GM12878 (cell line): Measurements from ENCODE around the gene DUSP16. TPM values are rescaled to one million over a fixed set of nuclear protein-coding genes. Genes with fewer than 3 reads are reported as not detected.

ENCODE experiments used
- BACH1 ChIP-seq: fragments of 450-650 bp; IDR thresholded peaks from 2 replicates; pipeline ENCODE4 v1.6.1; 2017; ENCODE audit warnings: mild to moderate bottlenecking, borderline replicate concordance
- CBFB ChIP-seq: IDR thresholded peaks from 2 replicates; pipeline ENCODE4 v1.6.1; 2016; ENCODE audit warnings: antibody characterized with exemption, low read depth
- CREB1 ChIP-seq: IDR thresholded peaks from 2 replicates; pipeline ENCODE4 v1.6.1; 2012; ENCODE audit warnings: low read depth, mild to moderate bottlenecking, inconsistent platforms
- CUX1 ChIP-seq: IDR thresholded peaks from 2 replicates; pipeline ENCODE4 v1.6.1; 2012; ENCODE audit warnings: improper control_type of control experiment, low read depth, low read length; ENCODE audit not compliant: insufficient replicate concordance
- DPF2 ChIP-seq: fragments of 450-650 bp; IDR thresholded peaks from 2 replicates; pipeline ENCODE4 v1.6.1; 2017; ENCODE audit warnings: mild to moderate bottlenecking
- HDAC6 ChIP-seq: fragments of 200-600 bp; sonication (generic); IDR thresholded peaks from one replicate; pipeline ENCODE4 v1.8.0; 2017; ENCODE audit warnings: antibody characterized with exemption; ENCODE audit not compliant: unreplicated experiment
- IKZF2 ChIP-seq, 2 experiments: fragments of 450-650 bp; IDR thresholded peaks; 2 replicates each; pipeline ENCODE4 v1.6.1; 2017; ENCODE audit warnings: mild to moderate bottlenecking in 2 of 2, moderate library complexity in 2 of 2
- PML ChIP-seq: IDR thresholded peaks from 2 replicates; pipeline ENCODE4 v1.6.1; 2012; ENCODE audit warnings: low read length, inconsistent platforms
- POU2F2 ChIP-seq: IDR thresholded peaks from 3 replicates; pipeline ENCODE4 v1.6.1; 2011; ENCODE audit warnings: low read depth, mild to moderate bottlenecking, low read length, borderline replicate concordance
- RUNX3 ChIP-seq: IDR thresholded peaks from 2 replicates; pipeline ENCODE4 v1.6.1; 2012; ENCODE audit warnings: low read length, inconsistent platforms
- SMC3 ChIP-seq: IDR thresholded peaks from 2 replicates; pipeline ENCODE4 v1.6.1; 2011; ENCODE audit warnings: low read length, improper control_type of control experiment, borderline replicate concordance
- SPI1 ChIP-seq: IDR thresholded peaks from 2 replicates; pipeline ENCODE4 v1.6.1; 2011; ENCODE audit warnings: low read depth, mild to moderate bottlenecking, low read length, moderate library complexity, borderline replicate concordance; ENCODE audit not compliant: insufficient read depth
- STAT3 ChIP-seq: IDR thresholded peaks from 2 replicates; pipeline ENCODE4 v1.6.1; 2011; ENCODE audit warnings: low read depth, low read length, improper control_type of control experiment
- TCF12 ChIP-seq: IDR thresholded peaks from 2 replicates; pipeline ENCODE4 v1.6.1; 2011; ENCODE audit warnings: low read depth, mild to moderate bottlenecking, low read length
- ZNF592 ChIP-seq: fragments of 450-650 bp; IDR thresholded peaks from 2 replicates; pipeline ENCODE4 v1.6.1; 2017; ENCODE audit warnings: mild to moderate bottlenecking, moderate library complexity
- ZZZ3 ChIP-seq: IDR thresholded peaks from 2 replicates; pipeline ENCODE4 v1.6.1; 2011; ENCODE audit warnings: low read depth; ENCODE audit not compliant: control insufficient read depth, insufficient read length
- polyA plus RNA-seq, 11 experiments: library from polyadenylated mRNA; depleted of rRNA in 4 of 11; unstranded in 6 of 11; stranded (reverse) in 5 of 11; fragments of >200 nt; fragmentation: Nextera tagmentation in 4 of 11; fragmentation: Illumina TruSeq in 1 of 11; extraction: Ambion mirVana in 4 of 11; extraction: Trizol in 1 of 11; gene quantifications; 1 replicate in 1 of 11; 2 replicates in 10 of 11; pipeline versions ENCODE4 v1.2.1 to v1.2.3, GENCODE V29; 2011 to 2016; ENCODE audit warnings: inconsistent platforms in 2 of 11, missing spikeins in 2 of 11, low read depth in 1 of 11
- total RNA-seq, 4 experiments: library from RNA; depleted of rRNA in 3 of 4; stranded (reverse); fragments of >200 nt in 3 of 4; fragmentation: Illumina TruSeq in 1 of 4; extraction: Trizol in 1 of 4; gene quantifications; 2 replicates each; pipeline versions ENCODE4 v1.2.1 to v1.2.3, GENCODE V29; 2013 to 2021

The DUSP16 gene
- total and polyA plus RNA-seq, 10 of the 15 experiments (the other 5 are each of a cell fraction or from before 2014, with no cell fraction given), result 3.9 to 75.3 (median 26.8) TPM

- TF ChIP-seq CREB1, result peak; percentile 74
- TF ChIP-seq ZNF592, result peak; percentile 83
- no peak for TF ChIP-seq HDAC6
- 0 out of 2 replicates have a peak, but pooled peaks have one; percentile 48 for TF ChIP-seq CBFB
- peak; percentile 88 to 90; a peak in 3 of 4 replicates for TF ChIP-seq IKZF2 (IDR thresholded peaks at IDR 0.05)
- peak; percentile 26; the same call in 1 of the 2 replicates for TF ChIP-seq BACH1
- peak; percentile 4; the same call in 1 of the 2 replicates for TF ChIP-seq SMC3
- no peak for TF ChIP-seq ZZZ3
- no peak for TF ChIP-seq SPI1
- peak; percentile 49 for TF ChIP-seq CUX1
- peak; percentile 45; the same call in 1 of the 2 replicates for TF ChIP-seq TCF12
- peak; percentile 77 for TF ChIP-seq RUNX3
- TF ChIP-seq PML, result peak; percentile 53; the same call in 1 of the 2 replicates
- TF ChIP-seq POU2F2, result 0 out of 3 replicates have a peak, but pooled peaks have one; percentile 57
- peak; percentile 88 for TF ChIP-seq DPF2
- peak; percentile 31; the same call in 1 of the 2 replicates for TF ChIP-seq STAT3
These were observed 75.9 kb downstream of the DUSP16 start (continued) for GRCh38 chr12:12486661-12487240.
